Activated CD4-positive, alpha-beta T cell treated with anti-CD3 and anti-CD28 coated beads, Interleukin-2, amount 50 U/mL, for 16 hours (primary cell): ENCODE results near the gene CKS2.
"Not testable (repeated sequence)": the region's sequence is repeated elsewhere in the genome, so short reads cannot be mapped to it uniquely, and the experiment has no call there.

Experiments used
- DNase-seq: peaks from one replicate; pipeline ENCODE4 v3.0.0-alpha.2; 2020

The CKS2 gene

DNA sequence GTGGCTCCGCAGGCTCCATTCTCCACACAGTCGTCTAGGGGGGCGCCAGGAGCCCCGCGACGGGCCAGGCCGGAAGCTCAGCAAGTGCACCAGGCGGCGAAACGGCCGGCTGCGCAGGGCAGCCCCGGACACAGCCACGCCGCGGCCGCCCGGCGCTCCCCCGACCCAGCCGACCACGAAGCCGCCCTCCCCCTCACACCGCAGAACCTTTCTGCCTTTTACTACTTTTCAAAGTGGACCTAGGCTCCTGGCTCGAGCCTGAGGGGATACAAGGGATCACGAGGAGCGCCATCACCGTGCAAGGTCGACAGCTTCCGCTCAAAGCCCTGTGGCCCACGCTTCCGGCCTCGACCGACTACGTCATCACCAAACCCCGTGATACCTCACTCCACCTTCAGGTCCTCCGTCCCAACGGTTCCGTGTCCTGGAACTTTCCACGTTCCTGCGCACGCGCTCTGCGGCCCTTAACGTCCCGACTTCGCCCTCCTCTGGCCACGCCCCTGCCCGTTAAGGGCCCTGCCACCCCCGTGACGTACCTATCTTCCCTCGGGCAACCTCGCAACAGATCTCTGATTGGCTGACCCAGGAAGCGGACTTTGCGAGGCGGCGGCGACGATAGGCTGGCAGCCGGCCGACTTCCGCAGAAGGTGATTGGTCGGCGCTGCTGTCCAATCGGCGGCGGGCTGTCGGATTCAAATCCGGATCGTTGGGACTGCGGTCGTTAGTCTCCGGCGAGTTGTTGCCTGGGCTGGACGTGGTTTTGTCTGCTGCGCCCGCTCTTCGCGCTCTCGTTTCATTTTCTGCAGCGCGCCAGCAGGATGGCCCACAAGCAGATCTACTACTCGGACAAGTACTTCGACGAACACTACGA lies at the start of gene CKS2:
TSS of gene CKS2 (plus strand) at position 721 of the 871 bp plus-strand sequence. CDS start at position 819, 98 bp downstream.
- peak; percentile 100 for DNase-seq

DNA sequence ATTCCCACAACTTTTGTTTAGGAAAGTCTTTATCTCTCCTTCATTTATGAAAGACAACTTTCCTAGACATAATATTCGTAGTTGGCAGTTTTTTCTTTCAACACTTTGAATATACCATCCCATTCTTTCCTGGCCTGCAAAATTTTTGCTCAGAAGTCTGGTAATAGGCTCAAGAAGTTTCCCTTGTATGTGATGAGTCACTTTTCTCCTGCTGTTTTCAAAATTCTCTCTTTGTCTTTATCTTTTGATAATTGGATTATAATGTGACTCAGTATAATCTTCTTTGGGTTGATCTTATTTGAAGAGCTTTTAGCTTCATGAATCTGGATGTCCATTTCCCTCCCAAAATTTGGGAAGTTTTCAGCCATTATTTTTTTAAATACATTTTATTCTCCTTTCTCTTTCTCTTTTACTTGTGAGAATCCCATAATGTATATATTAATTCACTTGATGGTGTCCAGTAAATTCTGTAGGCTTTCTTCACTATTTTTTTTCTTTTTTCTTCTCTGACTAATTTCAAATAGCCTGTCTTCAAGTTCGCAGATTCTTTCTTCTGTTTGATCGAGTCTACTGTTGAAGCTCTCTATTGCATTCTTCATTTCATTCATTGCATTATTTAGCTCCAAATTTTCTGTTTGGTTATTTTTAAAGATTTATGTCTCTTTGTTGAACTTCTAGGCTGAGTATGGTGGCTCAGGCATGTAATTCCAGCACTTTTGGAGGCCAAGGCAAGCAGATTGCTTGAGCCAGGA lies 37.3 kb upstream of the CKS2 start:
- no peak for DNase-seq

DNA sequence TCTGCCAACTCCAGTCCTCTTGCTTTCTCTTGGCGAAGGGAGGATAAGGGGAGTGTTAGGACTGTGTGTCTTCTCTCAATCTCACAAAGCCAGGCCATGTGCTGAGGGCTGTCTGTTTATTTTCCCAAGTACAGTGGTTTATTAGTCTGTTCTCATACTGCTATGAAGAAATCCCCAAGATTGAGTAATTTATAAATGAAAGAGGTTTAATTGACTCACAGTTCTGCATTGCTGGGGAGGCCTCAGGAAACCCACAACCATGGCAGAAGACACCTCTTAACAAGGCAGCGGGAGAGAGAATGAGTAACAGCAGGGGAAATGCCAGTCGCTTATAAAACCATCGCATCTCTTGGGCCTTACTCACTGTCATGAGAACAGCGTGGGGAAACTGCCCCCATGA lies 36.2 kb upstream of the CKS2 start:
- DNase-seq: peak; percentile 59

DNA sequence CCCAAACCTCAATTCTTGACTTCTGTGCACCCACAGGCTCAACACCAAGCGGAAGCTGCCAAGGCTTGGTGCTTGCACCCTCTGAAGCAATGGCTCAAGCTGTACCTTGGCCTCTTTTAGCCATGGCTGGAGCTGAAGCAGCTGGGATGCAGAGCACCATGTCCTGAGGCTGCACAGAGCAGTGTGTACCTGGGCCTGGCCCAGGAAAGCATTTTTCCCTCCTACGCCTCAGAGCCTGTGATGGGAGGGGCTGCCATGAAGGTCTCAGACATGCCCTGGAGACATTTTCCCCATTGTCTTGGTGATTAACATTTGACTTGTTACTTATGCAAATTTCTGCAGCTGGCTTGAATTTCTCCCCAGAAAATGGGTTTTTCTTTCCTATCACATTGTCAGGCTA lies 35.0 kb upstream of the CKS2 start:
- DNase-seq: not testable (repeated sequence)

DNA sequence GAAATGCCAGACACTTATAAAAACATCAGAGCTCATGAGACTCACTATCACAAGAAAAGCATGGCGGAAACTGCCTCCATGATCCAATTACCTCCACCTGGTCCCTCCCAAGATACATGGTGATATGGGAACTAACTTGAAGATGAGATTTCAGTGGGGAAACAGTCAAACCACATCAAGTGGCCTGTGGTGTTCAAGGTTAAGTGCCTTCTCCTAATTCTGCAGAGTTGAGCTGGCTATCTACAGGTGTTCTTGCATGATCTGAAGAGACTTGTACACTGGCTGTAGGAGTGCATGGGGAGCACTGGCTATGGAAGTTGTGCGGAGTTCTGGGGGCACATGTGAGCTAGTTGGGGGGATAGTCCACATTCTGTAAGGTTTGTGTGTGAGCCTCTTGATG lies 34.0 kb upstream of the CKS2 start:
- DNase-seq: no peak

DNA sequence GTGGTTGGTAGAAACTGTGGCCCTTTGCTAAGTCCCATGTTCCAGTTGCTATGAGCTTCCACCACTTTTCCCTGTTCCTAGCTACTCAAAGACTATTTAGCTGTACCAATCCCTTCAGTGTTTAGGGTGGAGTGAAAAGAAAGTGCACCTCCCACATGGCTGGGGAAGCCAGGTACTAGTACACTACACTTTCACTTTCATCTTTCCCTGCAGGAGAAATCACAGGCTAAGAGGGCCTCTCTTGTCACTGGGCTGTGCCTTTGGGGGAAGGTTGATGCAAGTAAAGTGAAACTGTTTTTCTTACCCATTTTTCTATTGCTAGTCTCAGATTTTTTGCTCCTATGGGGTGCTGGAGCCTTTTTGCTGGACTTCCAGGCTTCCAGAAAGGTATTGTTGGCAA lies 33.5 kb upstream of the CKS2 start:
- DNase-seq: peak; percentile 21

DNA sequence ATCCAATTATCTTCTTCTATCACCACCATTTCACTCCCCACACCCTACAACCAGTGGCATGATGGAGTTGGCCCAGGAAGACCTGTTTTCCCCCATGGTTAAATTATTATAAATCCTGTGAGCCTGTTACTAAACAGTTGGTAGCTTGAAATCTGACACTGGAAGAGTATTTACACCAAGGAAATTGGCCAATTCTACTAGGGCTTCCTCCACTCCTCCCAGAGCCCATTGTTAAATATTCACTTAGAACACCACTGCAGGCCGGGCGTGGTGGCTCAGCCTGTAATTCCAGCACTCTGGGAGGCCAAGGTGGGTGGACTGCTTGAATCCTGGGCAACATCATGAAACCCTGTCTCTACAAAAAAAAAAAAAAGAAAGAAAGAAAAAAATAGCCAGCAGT lies 32.4 kb upstream of the CKS2 start:
- no peak for DNase-seq

DNA sequence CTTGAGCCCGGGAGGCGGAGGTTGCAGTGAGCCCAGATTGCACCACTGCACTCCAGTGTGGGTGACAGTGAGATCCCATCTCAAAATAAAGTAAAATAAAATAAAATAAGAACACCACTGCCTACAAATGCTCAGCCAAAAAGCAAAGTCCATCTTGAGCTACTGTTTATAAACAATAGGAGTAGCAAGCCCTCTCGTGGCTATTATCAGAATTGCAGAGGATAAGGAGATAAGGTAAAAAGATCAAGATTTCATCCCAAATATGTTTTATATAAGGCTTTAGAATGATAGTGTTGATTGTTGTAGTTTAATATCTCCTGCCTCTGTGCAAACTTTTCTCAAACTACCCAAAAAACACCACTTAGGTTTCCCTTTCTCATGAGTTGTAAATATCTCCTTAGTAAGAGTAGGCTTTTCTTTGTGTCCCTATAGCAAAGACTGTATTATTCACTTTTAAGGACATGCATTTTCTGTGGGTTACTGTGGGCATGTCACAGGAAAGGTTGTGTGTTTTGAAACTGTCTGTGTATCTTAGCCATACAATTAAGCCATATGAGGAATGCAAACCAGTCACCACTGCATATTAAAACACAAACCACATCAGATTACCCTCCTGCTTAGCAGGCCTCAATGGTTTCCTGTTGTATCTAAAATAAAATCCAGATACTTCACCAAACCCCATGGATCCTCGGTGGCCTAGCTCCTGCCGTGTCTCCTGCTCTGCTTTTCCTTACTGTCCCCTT lies 31.8 kb upstream of the CKS2 start:
- DNase-seq: peak; percentile 51

DNA sequence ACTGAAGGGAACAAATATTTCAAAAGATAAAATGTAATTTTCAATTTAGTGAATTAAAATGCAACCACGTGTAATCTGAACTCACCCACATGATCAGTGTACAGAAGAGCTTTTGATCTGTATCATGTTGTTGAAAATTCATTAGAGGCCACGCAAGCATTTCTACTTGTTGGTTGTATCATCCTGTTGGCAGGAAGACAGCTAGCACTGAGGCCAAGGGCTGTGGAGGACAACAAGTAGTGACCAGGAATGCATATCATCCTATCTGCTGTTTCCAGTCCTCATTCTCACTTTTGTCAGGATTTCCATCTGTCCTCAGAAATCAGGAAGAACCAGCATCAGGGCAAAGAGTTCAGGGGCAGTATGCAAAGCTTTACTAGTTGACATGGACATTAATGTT lies 29.9 kb upstream of the CKS2 start:
- DNase-seq: no peak

DNA sequence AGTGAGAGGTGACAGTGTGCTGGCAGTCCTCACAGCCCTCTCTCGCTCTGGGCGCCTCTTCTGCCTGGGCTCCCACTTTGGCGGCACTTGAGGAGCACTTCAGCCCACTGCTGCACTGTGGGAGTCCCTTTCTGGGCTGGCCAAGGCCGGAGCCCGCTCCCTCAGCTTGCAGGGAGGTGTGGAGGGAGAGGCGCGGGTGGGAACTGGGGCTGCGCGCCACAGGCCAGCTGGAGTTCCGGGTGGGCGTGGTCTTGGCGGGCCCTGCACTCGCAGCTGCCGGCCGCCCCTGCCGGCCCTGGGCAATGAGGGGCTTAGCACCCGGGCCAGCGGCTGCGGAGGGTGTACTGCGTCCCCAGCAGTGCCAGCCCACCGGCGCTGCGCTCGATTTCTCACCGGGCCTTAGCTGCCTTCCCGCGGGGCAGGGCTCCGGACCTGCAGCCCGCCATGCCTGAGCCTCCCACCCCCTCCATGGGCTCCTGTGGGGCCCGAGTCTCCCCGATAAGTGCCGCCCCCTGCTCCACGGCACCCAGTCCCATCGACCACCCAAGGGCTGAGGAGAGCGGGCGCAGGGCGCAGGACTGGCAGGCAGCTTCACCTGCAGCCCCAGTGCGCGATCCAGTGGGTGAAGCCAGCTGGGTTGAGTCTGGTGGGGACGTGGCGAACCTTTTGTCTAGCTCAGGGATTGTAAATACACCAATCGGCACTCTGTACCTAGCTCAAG lies 28.6 kb upstream of the CKS2 start:
- DNase-seq: not testable (repeated sequence)

DNA sequence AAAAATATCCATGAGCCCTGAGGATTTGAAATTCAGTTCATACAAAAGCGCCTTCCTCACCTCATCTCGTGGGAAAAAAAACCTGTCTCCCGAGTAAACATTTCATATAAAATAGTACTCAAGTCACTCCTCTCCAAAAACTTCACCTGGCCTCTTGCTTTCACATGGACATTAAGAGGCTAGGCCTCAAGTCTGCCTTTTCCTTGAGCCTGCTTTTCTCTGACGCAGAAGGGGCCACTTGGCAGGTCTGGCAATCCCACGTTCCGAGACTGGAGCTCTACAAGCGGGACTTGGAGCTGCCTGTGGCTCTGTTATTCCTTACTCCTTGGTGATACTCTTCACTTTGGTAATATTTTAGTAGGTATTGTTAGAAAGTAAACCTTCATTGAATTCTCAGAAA lies 26.9 kb upstream of the CKS2 start:
- DNase-seq: no peak

DNA sequence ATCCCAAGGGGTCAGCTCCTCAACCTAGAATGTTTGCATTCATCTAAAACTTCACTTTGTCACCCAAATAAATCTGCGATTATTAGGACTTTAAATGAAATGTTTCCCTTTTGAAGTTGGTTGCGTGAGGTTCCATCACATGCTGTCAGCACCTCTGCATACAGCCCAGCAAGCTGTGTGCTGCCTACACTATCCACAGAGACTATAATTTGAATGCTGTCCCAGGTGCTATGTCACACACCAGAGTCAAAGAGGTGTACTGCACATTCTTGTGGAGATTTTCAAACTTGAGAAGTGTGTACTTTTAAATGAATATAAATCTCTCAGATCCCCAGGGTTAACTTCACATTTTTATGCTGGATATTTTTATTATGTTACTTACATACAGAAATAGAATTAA lies 19.3 kb upstream of the CKS2 start:
- no peak for DNase-seq

DNA sequence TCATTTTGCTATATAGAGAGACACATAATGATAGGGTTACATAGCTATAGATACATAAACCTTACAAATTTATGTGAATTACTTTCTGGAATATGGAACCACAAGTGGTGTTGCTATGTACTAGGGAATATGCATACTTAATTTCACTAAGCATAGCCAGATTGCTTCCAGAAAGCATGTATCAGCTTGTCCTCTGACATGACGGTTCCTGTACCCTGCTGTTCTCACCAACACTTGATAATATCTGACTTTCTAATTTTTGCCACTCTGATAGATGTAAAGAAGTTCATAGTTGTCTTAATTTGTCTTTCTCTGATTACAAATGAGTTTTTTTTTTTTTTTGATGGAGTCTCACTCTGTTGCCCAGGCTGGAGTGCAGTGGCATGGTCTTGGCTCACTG lies 18.0 kb upstream of the CKS2 start:
- DNase-seq: no peak

DNA sequence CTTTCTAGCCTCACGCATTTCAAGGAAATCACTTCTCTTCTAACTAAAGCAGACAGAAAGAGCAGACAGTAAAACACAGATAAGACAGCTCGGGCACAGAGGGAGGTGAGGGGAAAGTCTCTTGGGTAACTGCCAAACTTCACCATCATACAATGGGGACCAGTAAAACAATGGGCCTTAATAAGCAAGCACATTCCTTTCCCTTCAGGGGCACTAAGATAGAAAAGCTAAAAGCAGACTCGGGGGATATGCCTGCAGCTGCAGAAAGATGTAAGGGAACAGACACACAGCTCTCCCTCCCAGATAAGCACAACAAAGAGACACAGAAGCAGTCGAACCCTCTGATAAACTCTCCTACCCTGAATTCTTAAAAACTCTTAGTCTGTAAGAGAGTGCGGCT lies 15.6 kb upstream of the CKS2 start:
- DNase-seq: no peak

DNA sequence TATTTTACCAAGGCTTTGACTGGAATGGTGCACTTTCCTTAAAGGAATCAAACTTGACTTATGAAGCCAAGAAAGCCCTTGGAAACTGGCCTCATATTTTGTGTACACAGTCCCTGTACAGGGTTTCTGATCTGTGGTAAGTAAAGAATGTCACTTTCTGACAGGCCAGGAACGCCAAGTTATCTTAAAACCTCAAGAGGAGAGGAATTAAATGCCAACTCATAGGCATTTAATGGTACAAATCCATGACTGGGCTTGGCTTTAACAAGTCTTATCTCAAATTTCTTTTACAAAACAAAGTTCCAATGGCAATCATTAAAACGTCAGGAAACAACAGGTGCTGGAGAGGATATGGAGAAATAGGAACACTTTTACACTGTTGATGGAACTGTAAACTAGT lies 9.0 kb upstream of the CKS2 start:
- DNase-seq: not testable (repeated sequence)

DNA sequence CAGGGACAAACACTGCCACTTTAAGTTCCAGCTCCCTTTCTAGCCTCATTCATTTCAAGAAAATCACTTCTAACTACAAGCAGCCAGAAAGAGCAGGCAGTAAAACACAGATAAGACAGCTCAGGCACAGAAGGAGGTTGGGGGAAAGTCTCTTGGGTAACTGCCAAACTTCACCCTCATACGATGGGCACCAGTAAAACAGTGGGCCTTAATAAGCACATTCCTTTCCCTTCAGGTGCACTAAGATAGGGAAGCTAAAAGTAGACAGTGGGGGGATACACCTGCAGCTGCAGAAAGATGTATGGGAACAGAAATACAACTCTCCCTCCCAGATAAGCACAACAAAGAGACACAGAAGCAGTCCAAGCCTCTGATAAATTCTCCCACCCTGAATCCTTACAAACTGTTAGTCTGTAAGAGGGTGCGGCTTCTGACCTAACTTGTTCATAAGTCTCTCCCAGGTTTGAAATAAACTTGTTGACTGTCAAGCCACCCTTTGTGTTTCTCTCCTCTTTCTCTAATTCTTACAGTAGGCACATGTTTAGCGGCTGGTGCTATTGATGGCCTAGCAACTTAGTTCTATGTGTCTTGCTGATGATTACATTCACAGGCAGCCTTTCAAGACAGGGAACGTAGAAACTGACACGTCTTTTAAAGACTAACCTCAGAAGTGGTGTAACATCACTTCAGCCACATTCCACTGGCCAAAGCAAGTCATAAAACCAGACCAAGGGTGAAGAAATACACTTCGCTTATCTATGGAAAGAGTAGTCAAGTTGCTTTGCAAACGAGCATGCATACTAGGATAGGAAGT lies 6.8 kb upstream of the CKS2 start:
- no peak for DNase-seq

DNA sequence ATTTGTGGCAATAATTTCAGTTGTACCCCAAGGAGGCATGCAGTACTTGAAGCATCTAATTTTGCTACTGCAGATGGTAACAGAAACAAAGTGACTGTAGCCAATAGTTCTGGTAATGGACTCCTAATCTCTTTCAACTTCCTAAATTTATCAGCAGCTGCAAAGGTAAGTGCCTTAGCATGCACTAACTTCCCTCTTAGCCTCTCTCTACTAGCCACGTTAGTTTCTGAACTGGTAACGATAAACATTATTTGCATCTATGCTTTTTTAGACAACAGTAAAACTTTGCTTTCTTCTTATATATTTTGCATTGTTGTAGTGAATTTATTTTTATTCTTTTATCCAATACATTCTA lies 6.2 kb upstream of the CKS2 start:
- no peak for DNase-seq

DNA sequence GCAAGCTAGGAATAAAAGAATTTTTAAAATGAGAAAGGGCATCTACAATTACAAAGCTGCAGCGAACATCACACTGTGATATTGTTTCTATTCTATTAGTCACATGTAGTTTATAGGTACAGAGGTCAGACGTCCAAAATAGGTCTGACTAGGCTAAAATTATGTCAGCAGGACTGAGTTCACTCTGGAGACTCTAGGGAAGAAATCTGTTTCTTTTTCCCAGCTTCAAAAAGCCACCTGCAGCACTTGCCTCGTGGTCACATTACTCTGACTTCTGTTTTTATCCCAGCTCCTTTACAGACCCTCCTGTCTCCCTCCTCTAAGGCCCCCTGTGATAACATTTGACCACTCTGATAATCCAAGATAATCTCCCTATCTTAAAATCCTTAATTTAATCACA lies 5.1 kb upstream of the CKS2 start:
- DNase-seq: no peak

DNA sequence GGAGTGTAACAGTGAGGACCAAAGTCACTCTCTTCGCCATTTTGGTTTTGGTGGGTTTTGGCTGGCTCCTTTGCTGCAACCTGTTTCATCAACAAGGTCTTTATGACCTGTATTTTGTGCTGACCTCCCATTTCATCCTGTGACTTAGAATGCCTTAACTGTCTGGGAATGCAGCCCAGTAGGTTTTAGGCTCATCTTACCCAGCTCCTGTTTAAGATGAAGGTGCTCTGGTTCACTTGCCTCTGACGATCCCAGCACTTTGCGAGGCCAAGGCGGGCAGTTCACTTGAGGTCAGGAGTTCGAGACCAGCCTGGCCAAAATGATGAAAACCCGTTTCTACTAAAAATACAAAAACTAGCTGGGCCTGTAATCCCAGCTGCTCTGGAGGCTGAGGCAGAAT lies 1.8 kb upstream of the CKS2 start:
- no peak for DNase-seq

DNA sequence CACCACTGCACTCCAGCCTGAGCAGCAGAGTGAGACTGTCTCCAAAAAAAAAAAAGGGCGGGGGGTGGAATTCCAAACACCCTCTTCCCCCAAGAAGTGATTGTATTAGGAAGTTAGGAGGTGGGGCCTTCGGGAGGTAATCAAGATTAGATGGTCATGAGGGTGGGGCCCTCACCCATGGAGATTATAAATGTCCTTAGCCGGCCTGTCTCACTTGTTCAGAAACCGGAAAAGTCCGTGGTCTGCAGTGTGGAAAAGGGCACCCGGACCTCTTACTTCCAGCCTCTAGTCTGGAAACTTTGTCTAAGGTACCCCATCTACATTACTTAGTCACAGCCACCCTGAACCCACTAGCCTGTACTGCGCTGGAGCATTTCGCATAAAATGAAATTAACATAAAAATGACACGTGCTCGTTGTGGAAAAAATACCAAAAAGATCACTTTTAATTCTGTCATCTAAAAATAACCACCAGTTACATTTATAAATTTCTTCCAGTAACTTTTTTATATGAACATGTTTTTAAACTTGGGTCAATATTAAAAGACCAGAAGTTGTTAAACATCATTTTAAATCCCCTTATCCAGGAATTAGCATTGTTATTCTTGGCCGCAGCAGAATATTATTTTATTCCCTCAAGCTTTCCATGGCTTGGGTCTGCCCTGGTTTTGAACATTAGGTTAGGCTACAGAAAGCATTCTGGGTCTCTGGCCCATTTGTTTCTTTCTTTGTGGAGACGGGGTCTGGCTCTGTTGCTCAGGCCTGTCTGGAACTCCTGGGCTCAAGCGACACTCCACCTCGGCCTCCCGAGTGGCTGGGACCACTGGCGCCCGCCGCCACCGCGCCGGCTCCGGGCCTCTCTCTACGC lies 1.2 kb upstream of the CKS2 start:
- no peak for DNase-seq
